GM18511 (cell line): ENCODE data around the gene TARM1.
"Not testable (repeated sequence)": the region's sequence is repeated elsewhere in the genome, so short reads cannot be mapped to it uniquely, and the experiment has no call there.

Source experiments
- ATAC-seq: cut with Tn5 transposase; IDR thresholded peaks from one replicate; pipeline ENCODE4 v1.9.1; 2021; ENCODE audit warnings: mild to moderate bottlenecking, moderate library complexity; ENCODE audit not compliant: unreplicated experiment

Gene TARM1

GRCh38 chr19:54100561-54100960, 19.4 kb upstream of the TARM1 start, which contains the start of gene OSCAR:
Gene OSCAR, minus strand, starts transcription at chr19:54100803. Its CDS starts 11 bp downstream, at chr19:54100792.
- ATAC-seq = no peak

GRCh38 chr19:54099903-54100255, 18.7 kb upstream of the TARM1 start:
- ATAC-seq = not testable (repeated sequence)

GRCh38 chr19:54099190-54099902, 18.2 kb upstream of the TARM1 start:
- ATAC-seq = no peak

- ATAC-seq = no peak
These were observed 15.5 kb upstream of the TARM1 start for GRCh38 chr19:54096617-54097106.

GRCh38 chr19:54095859-54096616, 14.9 kb upstream of the TARM1 start:
- ATAC-seq = not testable (repeated sequence)

- no peak for ATAC-seq
These were observed 14.1 kb upstream of the TARM1 start for GRCh38 chr19:54095136-54095858.

- ATAC-seq = no peak
These were observed 13.3 kb upstream of the TARM1 start for GRCh38 chr19:54094426-54095000.

- ATAC-seq = no peak
These were observed 3.2 kb upstream of the TARM1 start for GRCh38 chr19:54084410-54084809.

- ATAC-seq = no peak
These were observed 3.8 kb downstream of the TARM1 start for GRCh38 chr19:54077334-54077733.

GRCh38 chr19:54074851-54075250, 6.3 kb downstream of the TARM1 start:
- ATAC-seq = no peak

- no peak for ATAC-seq
These were observed 7.3 kb downstream of the TARM1 start for GRCh38 chr19:54073829-54074228.

GRCh38 chr19:54069470-54069869, 11.7 kb downstream of the TARM1 start:
- no peak for ATAC-seq

- ATAC-seq = no peak
These were observed 17.6 kb downstream of the TARM1 start, which contains the start of gene VSTM1 for GRCh38 chr19:54063350-54064116. Gene VSTM1, minus strand, starts transcription at chr19:54063897. Its CDS starts 120 bp downstream, at chr19:54063777.

- no peak for ATAC-seq
These were observed 18.5 kb downstream of the TARM1 start for GRCh38 chr19:54062643-54063042.

- no peak for ATAC-seq
These were observed 33.5 kb downstream of the TARM1 start for GRCh38 chr19:54047616-54048015.

- no peak for ATAC-seq
These were observed 35.4 kb downstream of the TARM1 start for GRCh38 chr19:54045771-54046170.

- ATAC-seq = no peak
These were observed 38.2 kb downstream of the TARM1 start for GRCh38 chr19:54042989-54043388.

- no peak for ATAC-seq
These were observed 39.1 kb downstream of the TARM1 start for GRCh38 chr19:54041969-54042606.

- no peak for ATAC-seq
These were observed 41.2 kb downstream of the TARM1 start for GRCh38 chr19:54040003-54040402.

- ATAC-seq = not testable (repeated sequence)
These were observed 44.6 kb downstream of the TARM1 start for GRCh38 chr19:54036542-54036941.
